ENCODE data around the gene IQSEC1.

Gene IQSEC1

GRCh38 chr3:13025778-13026518 lies 47.3 kb downstream of the IQSEC1 start:
- Histone ChIP-seq H3K36me3 (ENCODE audit: control insufficient read depth in 2 of 2, insufficient read depth in 2 of 2, low read length in 2 of 2) (no peaks in the 10 kb centered on the region), H3K27ac (ENCODE audit: low read length) (no peak overlapping the region), H3K4me1 (ENCODE audit: control insufficient read depth, insufficient read depth, low read length) (peaks cover 20% of the 10 kb centered on the region), H3K27me3 (ENCODE audit: control insufficient read depth in 1 of 2, insufficient read depth in 2 of 2, low read length in 2 of 2) (peaks cover 0 to 3% of the 10 kb centered on the region in 2 donors), H3K9ac (ENCODE audit: low read length in 2 of 2) (no peak overlapping the region), H3K4me3 (ENCODE audit: low read length in 2 of 2) (no peak overlapping the region), H3K9me3 (ENCODE audit: control insufficient read depth in 2 of 2, low read length in 2 of 2) (no peaks in the 10 kb centered on the region)

DNA sequence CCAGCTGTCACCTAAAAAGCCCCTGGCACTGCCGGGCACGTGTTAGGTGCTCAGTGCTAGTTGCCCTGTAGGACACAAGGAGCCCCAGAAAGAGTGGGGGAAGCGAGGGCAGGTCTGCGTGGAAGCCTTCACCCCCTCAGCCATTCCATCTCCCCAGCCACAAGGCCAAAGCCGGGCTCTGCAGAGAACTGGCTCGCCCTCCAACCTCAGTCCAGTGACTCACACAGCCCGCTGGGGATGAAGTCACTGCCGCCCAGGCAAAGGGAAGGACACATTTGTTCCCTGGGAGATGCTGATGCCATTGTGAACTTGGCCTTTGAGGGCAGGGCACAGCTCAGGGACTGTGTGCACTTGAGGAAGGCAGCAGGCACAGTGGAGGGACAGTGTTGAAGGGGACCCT lies 48.1 kb downstream of the IQSEC1 start:
- no peak overlapping the region for H3K9ac ChIP-seq (ENCODE audit: low read length in 2 of 2)
- no peak overlapping the region for H3K4me3 ChIP-seq (ENCODE audit: low read length in 2 of 2)
- H3K36me3 ChIP-seq (ENCODE audit: control insufficient read depth in 2 of 2, insufficient read depth in 2 of 2, low read length in 2 of 2) = no peaks in the 10 kb centered on the region
- H3K27me3 ChIP-seq (ENCODE audit: control insufficient read depth in 1 of 2, insufficient read depth in 2 of 2, low read length in 2 of 2) = peaks cover 0 to 3% of the 10 kb centered on the region in 2 donors
- no peaks in the 10 kb centered on the region for H3K9me3 ChIP-seq (ENCODE audit: control insufficient read depth in 2 of 2, low read length in 2 of 2)
- H3K27ac ChIP-seq (ENCODE audit: low read length) = no peak overlapping the region
- peaks cover 20% of the 10 kb centered on the region for H3K4me1 ChIP-seq (ENCODE audit: control insufficient read depth, insufficient read depth, low read length)

DNA sequence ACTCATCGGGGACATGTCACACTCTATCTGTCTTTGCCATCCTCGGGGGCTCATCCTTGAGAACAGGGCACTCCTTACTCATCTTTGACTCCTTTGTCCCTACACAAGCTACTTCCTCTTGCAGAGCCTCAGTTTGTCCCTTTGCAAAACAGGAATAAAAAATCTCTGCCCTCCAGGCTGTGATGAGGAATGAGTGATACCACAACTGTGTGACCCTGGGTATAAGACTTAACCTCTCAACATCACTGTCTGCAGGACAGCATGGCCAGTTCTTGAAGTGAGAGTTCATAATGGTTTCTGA lies 48.5 kb downstream of the IQSEC1 start:
- H3K27ac ChIP-seq (ENCODE audit: low read length) = no peak overlapping the region
- no peak overlapping the region for H3K9ac ChIP-seq (ENCODE audit: low read length in 2 of 2)
- H3K4me3 ChIP-seq (ENCODE audit: low read length in 2 of 2) = no peak overlapping the region
- H3K9me3 ChIP-seq (ENCODE audit: control insufficient read depth in 2 of 2, low read length in 2 of 2) = no peaks in the 10 kb centered on the region
- no peaks in the 10 kb centered on the region for H3K36me3 ChIP-seq (ENCODE audit: control insufficient read depth in 2 of 2, insufficient read depth in 2 of 2, low read length in 2 of 2)
- peaks cover 0 to 3% of the 10 kb centered on the region in 2 donors for H3K27me3 ChIP-seq (ENCODE audit: control insufficient read depth in 1 of 2, insufficient read depth in 2 of 2, low read length in 2 of 2)
- H3K4me1 ChIP-seq (ENCODE audit: control insufficient read depth, insufficient read depth, low read length) = peaks cover 23% of the 10 kb centered on the region

DNA sequence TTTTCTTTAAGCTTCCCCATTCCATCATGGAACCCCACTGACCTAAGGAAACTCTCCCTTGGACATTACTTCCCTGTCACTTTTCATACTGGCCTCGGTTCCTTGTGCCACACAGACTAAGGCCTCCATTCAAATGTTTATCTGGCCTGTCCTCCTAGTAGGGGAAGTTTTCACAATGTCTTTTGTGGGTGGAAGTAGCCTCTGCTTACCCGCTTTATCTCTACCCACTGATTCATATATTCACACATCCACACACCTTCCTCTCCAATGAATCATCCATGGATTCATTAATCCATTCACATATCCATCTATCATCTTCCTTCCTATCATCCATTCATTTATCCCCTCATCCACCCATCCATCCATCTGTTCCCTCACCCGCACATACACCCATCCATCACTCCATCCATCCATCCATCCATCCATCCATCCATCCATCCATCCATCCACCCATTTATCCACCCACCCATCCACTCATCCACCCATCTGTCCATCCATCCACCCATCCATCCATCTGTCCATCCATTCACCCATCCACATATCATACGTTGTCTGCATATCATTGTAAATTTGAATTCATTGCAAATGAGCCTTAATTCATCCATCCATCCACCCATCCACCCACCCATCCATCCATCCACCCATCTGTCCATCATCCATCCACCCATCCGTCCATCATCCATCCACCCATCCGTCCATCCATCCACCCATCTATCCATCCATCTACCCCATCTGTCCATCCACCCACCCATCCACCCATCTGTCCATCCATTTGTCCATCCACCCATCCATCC lies 49.1 kb downstream of the IQSEC1 start:
- H3K27me3 ChIP-seq (ENCODE audit: control insufficient read depth in 1 of 2, insufficient read depth in 2 of 2, low read length in 2 of 2) = peaks cover 0 to 3% of the 10 kb centered on the region in 2 donors
- no peak overlapping the region for H3K9ac ChIP-seq (ENCODE audit: low read length in 2 of 2)
- H3K9me3 ChIP-seq (ENCODE audit: control insufficient read depth in 2 of 2, low read length in 2 of 2) = no peaks in the 10 kb centered on the region
- H3K27ac ChIP-seq (ENCODE audit: low read length) = no peak overlapping the region
- peaks cover 29% of the 10 kb centered on the region for H3K4me1 ChIP-seq (ENCODE audit: control insufficient read depth, insufficient read depth, low read length)
- no peak overlapping the region for H3K4me3 ChIP-seq (ENCODE audit: low read length in 2 of 2)
- H3K36me3 ChIP-seq (ENCODE audit: control insufficient read depth in 2 of 2, insufficient read depth in 2 of 2, low read length in 2 of 2) = no peaks in the 10 kb centered on the region

DNA sequence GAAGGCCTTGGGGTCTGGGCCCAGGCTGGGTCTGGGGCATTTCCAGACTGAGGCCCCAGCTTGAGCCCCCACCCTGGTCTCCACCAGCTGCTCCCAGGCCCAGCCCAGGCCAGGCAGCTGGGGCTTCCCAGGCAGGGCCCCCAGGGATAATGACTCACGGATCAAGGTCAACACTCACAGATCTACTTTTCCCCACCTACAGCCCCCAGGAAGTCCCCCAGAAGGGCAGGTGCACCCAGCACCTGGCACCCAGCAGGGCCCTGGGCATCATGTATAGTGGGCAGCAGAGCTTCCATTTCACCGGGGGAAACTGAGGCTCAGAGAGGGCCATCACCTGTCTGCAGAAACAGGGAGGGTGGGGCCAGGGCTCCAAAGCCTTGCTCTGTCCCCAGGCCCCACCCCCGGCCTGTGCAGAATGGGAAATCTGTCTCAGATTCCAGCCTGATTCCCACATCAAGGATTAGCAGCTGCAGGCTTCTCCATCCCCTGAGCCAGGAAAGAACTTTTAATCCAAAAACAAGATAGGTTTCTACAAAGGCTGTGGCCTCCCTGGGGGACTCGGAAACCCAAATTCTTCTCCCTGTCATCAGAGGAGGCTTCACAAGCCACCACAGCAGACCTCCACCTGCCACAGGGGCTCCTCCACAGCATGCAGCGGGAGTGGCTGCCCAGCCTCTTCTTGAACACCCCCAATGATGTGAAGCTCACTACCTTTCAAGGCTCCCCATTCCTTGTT lies 49.8 kb downstream of the IQSEC1 start:
- no peak overlapping the region for H3K27ac ChIP-seq (ENCODE audit: low read length)
- H3K27me3 ChIP-seq (ENCODE audit: control insufficient read depth in 1 of 2, insufficient read depth in 2 of 2, low read length in 2 of 2) = peaks cover 0 to 3% of the 10 kb centered on the region in 2 donors
- H3K4me3 ChIP-seq (ENCODE audit: low read length in 2 of 2) = no peak overlapping the region
- H3K9me3 ChIP-seq (ENCODE audit: control insufficient read depth in 2 of 2, low read length in 2 of 2) = no peaks in the 10 kb centered on the region
- no peaks in the 10 kb centered on the region for H3K36me3 ChIP-seq (ENCODE audit: control insufficient read depth in 2 of 2, insufficient read depth in 2 of 2, low read length in 2 of 2)
- H3K9ac ChIP-seq (ENCODE audit: low read length in 2 of 2) = no peak overlapping the region
- H3K4me1 ChIP-seq (ENCODE audit: control insufficient read depth, insufficient read depth, low read length) = peaks cover 36% of the 10 kb centered on the region

GRCh38 chr3:13022348-13023234 lies 50.6 kb downstream of the IQSEC1 start:
- no peak overlapping the region for H3K27ac ChIP-seq (ENCODE audit: low read length)
- H3K4me1 ChIP-seq (ENCODE audit: control insufficient read depth, insufficient read depth, low read length) = peaks cover 39% of the 10 kb centered on the region
- no peak overlapping the region for H3K9ac ChIP-seq (ENCODE audit: low read length in 2 of 2)
- H3K4me3 ChIP-seq (ENCODE audit: low read length in 2 of 2) = peak overlapping the region in 1 of 2 donors; percentile 61
- peaks cover 0 to 3% of the 10 kb centered on the region in 2 donors for H3K27me3 ChIP-seq (ENCODE audit: control insufficient read depth in 1 of 2, insufficient read depth in 2 of 2, low read length in 2 of 2)
- H3K9me3 ChIP-seq (ENCODE audit: control insufficient read depth in 2 of 2, low read length in 2 of 2) = no peaks in the 10 kb centered on the region
- no peaks in the 10 kb centered on the region for H3K36me3 ChIP-seq (ENCODE audit: control insufficient read depth in 2 of 2, insufficient read depth in 2 of 2, low read length in 2 of 2)

DNA sequence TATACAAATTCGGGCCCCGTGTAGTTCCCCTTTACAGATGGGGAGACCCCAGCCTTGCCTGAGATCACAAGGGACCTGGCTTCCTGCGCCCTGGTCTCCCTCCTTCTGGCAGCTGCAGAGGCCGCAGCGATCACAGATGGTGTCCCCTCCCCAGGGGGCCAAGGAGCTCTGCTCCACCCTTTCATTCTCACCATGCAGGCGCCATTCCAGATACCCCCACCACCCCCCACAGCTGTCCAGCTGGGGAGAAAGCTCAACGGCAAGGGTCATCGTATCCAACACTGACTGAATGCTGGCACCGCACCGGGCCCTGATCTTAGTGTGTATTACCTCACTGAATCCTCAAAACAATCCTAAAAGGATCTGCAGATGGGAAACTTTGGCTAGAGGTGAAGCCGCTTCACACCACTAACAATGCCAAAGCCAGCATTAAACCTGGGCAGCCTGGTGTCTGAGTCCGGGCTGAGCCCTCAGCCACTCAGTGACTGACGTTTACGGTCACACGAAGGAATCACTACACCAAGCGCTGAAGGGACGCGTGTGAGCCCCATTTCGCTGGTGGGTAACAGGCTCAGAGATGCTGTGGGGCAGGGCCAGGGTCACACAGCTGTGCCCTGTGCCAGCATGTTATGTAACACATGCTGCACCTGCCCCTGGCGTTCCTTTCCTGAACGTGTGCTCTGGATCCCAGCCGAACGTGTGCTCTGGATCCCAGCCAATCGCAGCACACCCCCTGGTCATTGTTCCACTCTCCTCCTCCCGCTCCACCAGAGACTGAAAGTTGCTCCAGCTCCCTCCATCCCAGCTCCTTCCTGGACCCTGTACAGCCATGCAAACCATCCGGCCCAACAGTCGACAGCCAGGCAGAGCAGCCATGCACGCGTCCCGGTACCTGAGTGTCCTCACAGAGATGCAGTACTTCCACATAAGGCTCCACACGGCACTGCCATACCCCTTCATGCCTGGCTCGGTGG lies 51.8 kb downstream of the IQSEC1 start:
- Histone ChIP-seq H3K9me3 (ENCODE audit: control insufficient read depth in 2 of 2, low read length in 2 of 2) (no peaks in the 10 kb centered on the region), H3K27ac (ENCODE audit: low read length) (no peak overlapping the region), H3K4me1 (ENCODE audit: control insufficient read depth, insufficient read depth, low read length) (peaks cover 41% of the 10 kb centered on the region)

DNA sequence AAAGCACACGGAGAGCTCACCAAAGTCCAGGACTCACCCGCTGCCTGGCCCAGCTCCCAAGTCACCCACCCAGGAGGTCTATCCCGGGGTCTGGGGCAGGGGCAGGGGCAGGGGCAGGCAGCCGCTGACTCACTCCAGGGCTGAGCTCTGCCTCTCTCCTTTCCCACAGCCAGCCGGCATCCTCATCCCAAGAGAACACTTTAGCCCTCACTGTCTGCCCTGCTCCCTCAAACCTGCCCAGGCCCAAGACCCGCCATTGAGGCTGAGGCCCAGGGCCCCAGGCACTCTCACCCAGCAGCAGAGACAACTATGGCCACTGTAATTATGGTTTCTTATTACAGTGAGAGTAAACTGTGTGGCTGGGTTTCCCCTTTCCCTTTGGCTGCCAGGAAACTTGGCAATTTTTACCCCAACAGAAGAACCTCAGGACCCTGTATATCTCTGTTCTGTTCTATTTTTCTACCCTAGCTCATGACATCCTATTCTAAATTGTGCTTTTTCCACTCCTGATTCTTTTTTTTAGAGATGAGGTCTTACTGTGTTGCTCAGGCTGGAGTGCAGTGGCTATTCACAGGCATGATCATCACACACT lies 53.0 kb downstream of the IQSEC1 start:
- Histone ChIP-seq H3K9me3 (ENCODE audit: control insufficient read depth in 2 of 2, low read length in 2 of 2) (no peaks in the 10 kb centered on the region), H3K4me1 (ENCODE audit: control insufficient read depth, insufficient read depth, low read length) (peaks cover 47% of the 10 kb centered on the region), H3K9ac (ENCODE audit: low read length in 2 of 2) (no peak overlapping the region), H3K4me3 (ENCODE audit: low read length in 2 of 2) (no peak overlapping the region), H3K36me3 (ENCODE audit: control insufficient read depth in 2 of 2, insufficient read depth in 2 of 2, low read length in 2 of 2) (no peaks in the 10 kb centered on the region), H3K27me3 (ENCODE audit: control insufficient read depth in 1 of 2, insufficient read depth in 2 of 2, low read length in 2 of 2) (peaks cover 0 to 2% of the 10 kb centered on the region in 2 donors), H3K27ac (ENCODE audit: low read length) (no peak overlapping the region)

More for the DNA sequence above, 51.8 kb downstream of the IQSEC1 start:
- Histone ChIP-seq H3K4me3 (ENCODE audit: low read length in 2 of 2) (peak overlapping the region; percentile 15 to 61), H3K36me3 (ENCODE audit: control insufficient read depth in 2 of 2, insufficient read depth in 2 of 2, low read length in 2 of 2) (no peaks in the 10 kb centered on the region), H3K9ac (ENCODE audit: low read length in 2 of 2) (no peak overlapping the region), H3K27me3 (ENCODE audit: control insufficient read depth in 1 of 2, insufficient read depth in 2 of 2, low read length in 2 of 2) (peaks cover 0 to 2% of the 10 kb centered on the region in 2 donors)
